WTC11 (cell line): ENCODE measurements around the gene TMEM245. TPM values are rescaled to one million over a fixed set of nuclear protein-coding genes. Genes with fewer than 3 reads are reported as not detected.
A peak's percentile ranks its signal among the peaks of the same experiment; 100 is the strongest.

Experiments used
- ATAC-seq: fragments of 200-7000 bp; cut with Tn5 transposase; 2 replicates; pipeline ENCODE4 v1.10.0; 2021; ENCODE audit warnings: mild to moderate bottlenecking, moderate library complexity
- CTCF ChIA-PET: fragments of 300-600 bp; sonication (Branson Sonifier 250); formaldehyde crosslinking; loops from one replicate; lab custom pipeline; 2021; ENCODE audit warnings: antibody characterized with exemption; lab: Charles Lee
- POLR2A ChIA-PET: fragments of 350-600 bp; sonication (Branson Sonifier 250); formaldehyde crosslinking; loops from one replicate; lab custom pipeline; 2021; ENCODE audit warnings: antibody characterized with exemption; lab: Charles Lee
- DNase-seq: peaks from one replicate; pipeline ENCODE4 v3.0.0; 2021; ENCODE audit warnings: low spot score
- H3K27ac Mint-ChIP-seq: 2 replicates; pipeline ENCODE4 v1.8.0; 2021; ENCODE audit warnings: mixed read lengths
- H3K27me3 Mint-ChIP-seq: 2 replicates; pipeline ENCODE4 v1.8.0; 2021; ENCODE audit warnings: low read depth, mild to moderate bottlenecking, moderate library complexity, mixed read lengths
- H3K36me3 Mint-ChIP-seq: 2 replicates; pipeline ENCODE4 v1.8.0; 2021; ENCODE audit warnings: mixed read lengths
- H3K4me1 Mint-ChIP-seq: 2 replicates; pipeline ENCODE4 v1.8.0; 2022; ENCODE audit warnings: mixed read lengths
- H3K4me3 Mint-ChIP-seq: 2 replicates; pipeline ENCODE4 v1.8.0; 2021; ENCODE audit warnings: mild to moderate bottlenecking, moderate library complexity, mixed read lengths
- H3K9me3 Mint-ChIP-seq: 2 replicates; pipeline ENCODE4 v1.8.0; 2021; ENCODE audit warnings: mixed read lengths
- AR ChIP-seq: fragments of 250-450 bp; sonication (Bioruptor Pico); IDR thresholded peaks from 2 replicates; pipeline ENCODE4 v1.9.0; 2021; ENCODE audit warnings: mild to moderate bottlenecking
- FOXK1 ChIP-seq: sonication (generic); formaldehyde crosslinking; IDR thresholded peaks from 2 replicates; pipeline ENCODE4 v1.8.0; 2022; ENCODE audit warnings: mild to moderate bottlenecking, moderate library complexity, missing genetic modification reagents
- FOXP1 ChIP-seq: sonication (generic); formaldehyde crosslinking; IDR thresholded peaks from 2 replicates; pipeline ENCODE4 v1.8.0; 2022; ENCODE audit warnings: missing genetic modification reagents, mild to moderate bottlenecking, moderate library complexity, borderline replicate concordance
- HMGA2 ChIP-seq: fragments of 250-450 bp; sonication (Bioruptor Pico); IDR thresholded peaks from 2 replicates; pipeline ENCODE4 v1.4.0; 2021; ENCODE audit warnings: mild to moderate bottlenecking, moderate library complexity
- IRF2 ChIP-seq: sonication (generic); formaldehyde crosslinking; IDR thresholded peaks from 2 replicates; pipeline ENCODE4 v1.8.0; 2022; ENCODE audit warnings: low read depth, missing genetic modification reagents, borderline replicate concordance
- MXD4 ChIP-seq: fragments of 250-450 bp; sonication (Bioruptor Pico); IDR thresholded peaks from 2 replicates; pipeline ENCODE4 v1.8.0; 2021; ENCODE audit warnings: mild to moderate bottlenecking, moderate library complexity, borderline replicate concordance
- NR2C2 ChIP-seq: sonication (generic); formaldehyde crosslinking; IDR thresholded peaks from 2 replicates; pipeline ENCODE4 v1.8.0; 2022; ENCODE audit warnings: mild to moderate bottlenecking, missing genetic modification reagents
- SMAD3 ChIP-seq: sonication (generic); formaldehyde crosslinking; IDR thresholded peaks from 2 replicates; pipeline ENCODE4 v1.8.0; 2022; ENCODE audit warnings: missing genetic modification reagents, mild to moderate bottlenecking, borderline replicate concordance
- SP1 ChIP-seq: sonication (generic); formaldehyde crosslinking; conservative IDR thresholded peaks from 2 replicates; pipeline ENCODE4 v1.8.1; 2022; ENCODE audit warnings: missing genetic modification reagents
- ZBTB43 ChIP-seq: sonication (generic); formaldehyde crosslinking; IDR thresholded peaks from 2 replicates; pipeline ENCODE4 v1.8.1; 2023; ENCODE audit warnings: mild to moderate bottlenecking, missing genetic modification reagents
- ZNF263 ChIP-seq: sonication (generic); formaldehyde crosslinking; IDR thresholded peaks from 2 replicates; pipeline ENCODE4 v1.8.1; 2022; ENCODE audit warnings: low read depth, mild to moderate bottlenecking, moderate library complexity, missing genetic modification reagents
- ZNF317 ChIP-seq: sonication (generic); formaldehyde crosslinking; IDR thresholded peaks from 2 replicates; pipeline ENCODE4 v1.8.1; 2023; ENCODE audit warnings: low read depth, mild to moderate bottlenecking, moderate library complexity, missing genetic modification reagents, borderline replicate concordance
- total RNA-seq: library from RNA; stranded (reverse); gene quantifications from 3 replicates; pipeline ENCODE4 v1.2.3, GENCODE V29; 2021

TMEM245 gene
- total RNA-seq, 1 experiment from 2014 or later = 40.8 TPM

GRCh38 chr9:109014608-109015280, 105.0 kb downstream of the TMEM245 start (continued):
- TF ChIP-seq FOXK1 (no peak), ZBTB43 (no peak), IRF2 (no peak), ZNF263 (CRISPR knock-in tag) (no peak), FOXP1 (CRISPR knock-in tag) (no peak), SMAD3 (CRISPR knock-in tag) (no peak), ZNF317 (CRISPR knock-in tag) (no peak), HMGA2 (CRISPR knock-in tag) (no peak), MXD4 (CRISPR knock-in tag) (no peak), NR2C2 (CRISPR knock-in tag) (no peak)
- TF ChIP-seq, all 79 proteins: peak for 0

GRCh38 chr9:109013679-109014607, 105.8 kb downstream of the TMEM245 start:
- CTCF ChIA-PET = no interaction called here
- POLR2A ChIA-PET = interaction anchor here (0.7 to 0.9 kb wide), 2 partner anchors 8 to 9 kb away, joined by 3 to 4 read pairs; no protein-coding TSS in a partner anchor
- peak; percentile 14 for ATAC-seq

More at GRCh38 chr9:109013679-109014607, 105.8 kb downstream of the TMEM245 start:
- Mint-ChIP-seq H3K27ac (peak overlapping the region; percentile 99), H3K27me3 (peaks cover 10% of the 10 kb centered on the region), H3K36me3 (peaks cover under 1% of the 10 kb centered on the region; the same call in 1 of the 2 replicates), H3K4me3 (peak overlapping the region; percentile 83), H3K9me3 (no peaks in the 10 kb centered on the region), H3K4me1 (peaks cover 33% of the 10 kb centered on the region)
- peak; percentile 34 for DNase-seq
- no peak for TF ChIP-seq ZBTB43
- TF ChIP-seq AR (CRISPR knock-in tag) = peak; percentile 63; the same call in 1 of the 2 replicates
- TF ChIP-seq SP1 (CRISPR knock-in tag) = peak; percentile 53
